Activated CD4-positive, alpha-beta memory T cell treated with anti-CD3 and anti-CD28 coated beads, Interleukin-2, amount 10 ng/mL, durations not matched to agents 7 days and 5 days (primary cell): ENCODE data around the gene ARID1B. TPM values are rescaled to one million over a fixed set of nuclear protein-coding genes. Genes with fewer than 3 reads are reported as not detected.

Source experiments
- CTCF ChIA-PET: fragments of 350-600 bp; sonication (Branson Sonifier 250); formaldehyde crosslinking; loops from one replicate; lab custom pipeline; 2021; ENCODE audit warnings: antibody characterized with exemption, inconsistent platforms; lab: Charles Lee
- POLR2A ChIA-PET: fragments of 350-600 bp; sonication (Branson Sonifier 250); formaldehyde crosslinking; loops from one replicate; lab custom pipeline; 2021; ENCODE audit warnings: antibody characterized with exemption; lab: Charles Lee
- DNase-seq: peaks from one replicate; pipeline ENCODE4 v3.0.0-alpha.2; 2020
- H3K27ac Mint-ChIP-seq: one replicate; pipeline ENCODE4 v1.8.0; 2021; ENCODE audit warnings: mild to moderate bottlenecking, mixed read lengths
- H3K27me3 Mint-ChIP-seq: one replicate; pipeline ENCODE4 v1.8.0; 2021; ENCODE audit warnings: mixed read lengths
- H3K36me3 Mint-ChIP-seq: one replicate; pipeline ENCODE4 v1.8.0; 2021; ENCODE audit warnings: low read depth, mixed read lengths
- H3K4me1 Mint-ChIP-seq: one replicate; pipeline ENCODE4 v1.8.0; 2021; ENCODE audit warnings: mixed read lengths
- H3K4me3 Mint-ChIP-seq: one replicate; pipeline ENCODE4 v1.8.0; 2021; ENCODE audit warnings: mild to moderate bottlenecking, mixed read lengths
- H3K9me3 Mint-ChIP-seq: one replicate; pipeline ENCODE4 v1.8.0; 2021; ENCODE audit warnings: mixed read lengths
- total RNA-seq, 2 experiments: library from RNA; stranded (reverse); gene quantifications; one replicate each; pipeline ENCODE4 v1.2.3, GENCODE V29; 2021

ARID1B gene
- total RNA-seq, 2 experiments from 2014 or later = 63.4 to 65.5 TPM

- POLR2A ChIA-PET = no interaction called here
- no peak overlapping the region for H3K27ac Mint-ChIP-seq
- H3K27me3 Mint-ChIP-seq = no peaks in the 10 kb centered on the region
- CTCF ChIA-PET = interaction anchor here (1.0 to 2.1 kb wide), 3 partner anchors 10 to 86 kb away, joined by 3 to 11 read pairs (median 4); no protein-coding TSS in a partner anchor
- peaks cover 59% of the 10 kb centered on the region for H3K4me1 Mint-ChIP-seq
- H3K4me3 Mint-ChIP-seq = no peak overlapping the region
- H3K36me3 Mint-ChIP-seq = no peaks in the 10 kb centered on the region
- no peaks in the 10 kb centered on the region for H3K9me3 Mint-ChIP-seq
- DNase-seq = no peak
These were observed 448.9 kb downstream of the ARID1B start for GRCh38 chr6:157226026-157226625.

GRCh38 chr6:157226761-157227160 lies 449.6 kb downstream of the ARID1B start:
- no peaks in the 10 kb centered on the region for H3K9me3 Mint-ChIP-seq
- H3K4me3 Mint-ChIP-seq = no peak overlapping the region
- H3K4me1 Mint-ChIP-seq = peaks cover 53% of the 10 kb centered on the region
- H3K27me3 Mint-ChIP-seq = no peaks in the 10 kb centered on the region
- H3K36me3 Mint-ChIP-seq = no peaks in the 10 kb centered on the region
- H3K27ac Mint-ChIP-seq = no peak overlapping the region
- ChIA-PET POLR2A (no interaction called here), CTCF (interaction anchor here (1.0 to 2.1 kb wide), 2 partner anchors 9 to 48 kb away, joined by 4 to 11 read pairs; no protein-coding TSS in a partner anchor)
- DNase-seq = no peak

GRCh38 chr6:157227202-157228166 lies 450.3 kb downstream of the ARID1B start:
- CTCF ChIA-PET = interaction anchor here (1.1 to 2.1 kb wide), 2 partner anchors 8 to 47 kb away, joined by 4 to 11 read pairs; no protein-coding TSS in a partner anchor
- no peak overlapping the region for H3K4me3 Mint-ChIP-seq
- H3K9me3 Mint-ChIP-seq = no peaks in the 10 kb centered on the region
- POLR2A ChIA-PET = interaction anchor here (0.6 kb wide), 1 partner anchor 8 kb away, joined by 3 read pairs; no protein-coding TSS in a partner anchor
- H3K4me1 Mint-ChIP-seq = peaks cover 47% of the 10 kb centered on the region
- H3K27me3 Mint-ChIP-seq = peaks cover under 1% of the 10 kb centered on the region
- H3K27ac Mint-ChIP-seq = peak overlapping the region; percentile 61
- H3K36me3 Mint-ChIP-seq = no peaks in the 10 kb centered on the region
- peak; percentile 67 for DNase-seq

- Mint-ChIP-seq H3K9me3 (no peaks in the 10 kb centered on the region), H3K27ac (no peak overlapping the region), H3K36me3 (no peaks in the 10 kb centered on the region), H3K27me3 (peaks cover 11% of the 10 kb centered on the region), H3K4me1 (peaks cover 36% of the 10 kb centered on the region), H3K4me3 (no peak overlapping the region)
- DNase-seq = no peak
- ChIA-PET CTCF (interaction anchor here (0.5 to 1.1 kb wide), 2 partner anchors 46 to 186 kb away, joined by 3 to 4 read pairs; no protein-coding TSS in a partner anchor), POLR2A (interaction anchor here (0.6 kb wide), 1 partner anchor 9 kb away, joined by 3 read pairs; no protein-coding TSS in a partner anchor)
These were observed 451.4 kb downstream of the ARID1B start for GRCh38 chr6:157228426-157229131.

- ChIA-PET CTCF (interaction anchor here (0.5 kb wide), 1 partner anchor 186 kb away, joined by 3 read pairs; no protein-coding TSS in a partner anchor), POLR2A (no interaction called here)
- no peaks in the 10 kb centered on the region for H3K36me3 Mint-ChIP-seq
- H3K4me3 Mint-ChIP-seq = no peak overlapping the region
- peak overlapping the region; percentile 2 for H3K27ac Mint-ChIP-seq
- H3K4me1 Mint-ChIP-seq = peaks cover 36% of the 10 kb centered on the region
- peaks cover 17% of the 10 kb centered on the region for H3K27me3 Mint-ChIP-seq
- no peaks in the 10 kb centered on the region for H3K9me3 Mint-ChIP-seq
- DNase-seq = no peak
These were observed 452.0 kb downstream of the ARID1B start for GRCh38 chr6:157229132-157229618.

GRCh38 chr6:157229713-157230112 lies 452.5 kb downstream of the ARID1B start:
- Mint-ChIP-seq H3K36me3 (no peaks in the 10 kb centered on the region), H3K4me1 (peaks cover 40% of the 10 kb centered on the region), H3K27me3 (peaks cover 23% of the 10 kb centered on the region), H3K27ac (no peak overlapping the region), H3K4me3 (no peak overlapping the region), H3K9me3 (no peaks in the 10 kb centered on the region)
- POLR2A ChIA-PET = no interaction called here
- CTCF ChIA-PET = no interaction called here
- DNase-seq = no peak

GRCh38 chr6:157230910-157231309 lies 453.7 kb downstream of the ARID1B start:
- H3K9me3 Mint-ChIP-seq = no peaks in the 10 kb centered on the region
- H3K4me1 Mint-ChIP-seq = peaks cover 49% of the 10 kb centered on the region
- H3K4me3 Mint-ChIP-seq = no peak overlapping the region
- ChIA-PET CTCF (interaction anchor here (0.7 kb wide), 1 partner anchor 737 kb away, joined by 3 read pairs; no protein-coding TSS in a partner anchor), POLR2A (interaction anchor here (0.9 kb wide), 1 partner anchor 43 kb away, joined by 3 read pairs; no protein-coding TSS in a partner anchor)
- peaks cover 3% of the 10 kb centered on the region for H3K36me3 Mint-ChIP-seq
- H3K27me3 Mint-ChIP-seq = peaks cover 33% of the 10 kb centered on the region
- H3K27ac Mint-ChIP-seq = no peak overlapping the region
- DNase-seq = no peak

- Mint-ChIP-seq H3K4me1 (peaks cover 42% of the 10 kb centered on the region), H3K36me3 (peaks cover 4% of the 10 kb centered on the region), H3K9me3 (no peaks in the 10 kb centered on the region), H3K4me3 (no peak overlapping the region), H3K27me3 (peaks cover 38% of the 10 kb centered on the region), H3K27ac (no peak overlapping the region)
- ChIA-PET CTCF (no interaction called here), POLR2A (no interaction called here)
- DNase-seq = no peak
These were observed 455.1 kb downstream of the ARID1B start for GRCh38 chr6:157232161-157232895.

- H3K4me1 Mint-ChIP-seq = peaks cover 37% of the 10 kb centered on the region
- H3K27ac Mint-ChIP-seq = no peak overlapping the region
- DNase-seq = no peak
- CTCF ChIA-PET = no interaction called here
- peaks cover 44% of the 10 kb centered on the region for H3K27me3 Mint-ChIP-seq
- peaks cover 8% of the 10 kb centered on the region for H3K36me3 Mint-ChIP-seq
- H3K4me3 Mint-ChIP-seq = no peak overlapping the region
- POLR2A ChIA-PET = no interaction called here
- peaks cover 1% of the 10 kb centered on the region for H3K9me3 Mint-ChIP-seq
These were observed 456.0 kb downstream of the ARID1B start for GRCh38 chr6:157233156-157233555.

GRCh38 chr6:157233686-157234085 lies 456.5 kb downstream of the ARID1B start:
- CTCF ChIA-PET = interaction anchor here (0.9 kb wide), 1 partner anchor 41 kb away, joined by 3 read pairs; no protein-coding TSS in a partner anchor
- Mint-ChIP-seq H3K36me3 (peaks cover 8% of the 10 kb centered on the region), H3K9me3 (peaks cover 3% of the 10 kb centered on the region), H3K27me3 (peaks cover 48% of the 10 kb centered on the region), H3K4me3 (no peak overlapping the region), H3K27ac (no peak overlapping the region), H3K4me1 (peaks cover 35% of the 10 kb centered on the region)
- no peak for DNase-seq
- POLR2A ChIA-PET = no interaction called here

- peaks cover 33% of the 10 kb centered on the region for H3K4me1 Mint-ChIP-seq
- ChIA-PET CTCF (interaction anchor here (1.0 to 2.3 kb wide), 14 partner anchors 9 to 459 kb away, joined by 3 to 13 read pairs (median 4); no protein-coding TSS in a partner anchor), POLR2A (interaction anchor here (0.9 to 1.7 kb wide), 3 partner anchors 12 to 40 kb away, joined by 4 to 6 read pairs (median 5); no protein-coding TSS in a partner anchor)
- H3K9me3 Mint-ChIP-seq = peaks cover 3% of the 10 kb centered on the region
- no peak overlapping the region for H3K27ac Mint-ChIP-seq
- DNase-seq = peak; percentile 58
- peaks cover 8% of the 10 kb centered on the region for H3K36me3 Mint-ChIP-seq
- H3K27me3 Mint-ChIP-seq = peaks cover 56% of the 10 kb centered on the region
- H3K4me3 Mint-ChIP-seq = peak overlapping the region; percentile 85
These were observed 458.4 kb downstream of the ARID1B start for GRCh38 chr6:157235600-157236039.
